Testis (tissue), 3 donors: ENCODE results near the gene COL11A2. TPM values are rescaled to one million over a fixed set of nuclear protein-coding genes. Genes with fewer than 3 reads are reported as not detected.

Experiments
- DNase-seq: peaks from one replicate; pipeline ENCODE4 v3.0.0-alpha.2; 2019
- H3K27ac ChIP-seq, 2 donors: fragments of 200-600 bp; sonication (generic); one replicate each; pipeline ENCODE4 v1.5.1; 2019
- H3K27me3 ChIP-seq: fragments of 200-600 bp; sonication (generic); one replicate; pipeline ENCODE4 v1.5.1; 2019
- H3K36me3 ChIP-seq: fragments of 200-600 bp; sonication (generic); one replicate; pipeline ENCODE4 v1.5.1; 2017; ENCODE audit warnings: low read depth; ENCODE audit errors: missing control alignments
- H3K4me1 ChIP-seq: fragments of 200-600 bp; sonication (generic); one replicate; pipeline ENCODE4 v1.5.1; 2019
- H3K4me3 ChIP-seq, 2 donors: fragments of 200-600 bp; sonication (generic); one replicate each; pipeline ENCODE4 v1.5.1; 2017 to 2019
- H3K9me3 ChIP-seq: fragments of 200-600 bp; sonication (generic); one replicate; pipeline ENCODE4 v1.5.1; 2017
- CTCF ChIP-seq, 3 experiments: fragments of 450-650 bp in 2 of 3; fragments of 200-600 bp in 1 of 3; sonication (generic) in 1 of 3; IDR thresholded peaks; one replicate each; pipeline ENCODE4 v1.5.1; 2016 to 2019; ENCODE audit warnings: antibody characterized with exemption in 3 of 3, mild to moderate bottlenecking in 2 of 3, moderate library complexity in 1 of 3
- POLR2A ChIP-seq: fragments of 450-650 bp; IDR thresholded peaks from one replicate; pipeline ENCODE4 v1.6.1; 2017; ENCODE audit warnings: antibody characterized with exemption, mild to moderate bottlenecking, moderate library complexity
- WGBS, 2 donors: methylation state at CpG; one replicate each; pipeline ENCODE4 v1.1.5; 2018; 5-methylcytosine and 5-hydroxymethylcytosine counted together
- intact Hi-C: fragments of 100-400 bp; cut with DNase I; formaldehyde crosslinking; loops from one replicate; pipeline ENCODE4 v1.15.1; 2023; ENCODE audit warnings: low total_unique reads
- polyA plus RNA-seq: library from polyadenylated mRNA; stranded (reverse); fragments of 350-450 nt; fragmentation: Illumina TruSeq; extraction: RNeasy Lipid Tissue Mini Kit (QIAGEN cat#74804); gene quantifications from one replicate; pipeline ENCODE4 v1.2.3, GENCODE V29; 2014; ENCODE audit warnings: low read depth, low replicate concordance; ENCODE audit not compliant: insufficient read depth
- total RNA-seq, 2 donors: library from RNA; depleted of rRNA; stranded (reverse); fragments of >200 nt; gene quantifications; one replicate each; pipeline ENCODE4 v1.2.3, GENCODE V29; 2016

The COL11A2 gene
- total and polyA plus RNA-seq, 3 donors from 2014 or later = 8.2 to 8.8 (median 8.6) TPM

GRCh38 chr6:33161354-33162331 is 30.6 kb downstream of the COL11A2 start:
- intact Hi-C loops = loop anchor here (2.0 kb wide), 1 partner anchor 85 kb away; no protein-coding TSS in a partner anchor
- Histone ChIP-seq H3K27me3 (no peaks in the 10 kb centered on the region), H3K27ac (no peak overlapping the region), H3K4me3 (peak overlapping the region; percentile 46 to 50), H3K9me3 (no peaks in the 10 kb centered on the region), H3K36me3 (no peaks in the 10 kb centered on the region), H3K4me1 (peaks cover 10% of the 10 kb centered on the region)
- TF ChIP-seq CTCF (IDR thresholded peaks at IDR 0.05) (peak; percentile 87 to 90 (median 89)), POLR2A (no peak)
- 6 to 21% methylated on average over 11 to 58 of the region's 58 CpGs for WGBS, 2 donors
- peak; percentile 80 for DNase-seq

DNA sequence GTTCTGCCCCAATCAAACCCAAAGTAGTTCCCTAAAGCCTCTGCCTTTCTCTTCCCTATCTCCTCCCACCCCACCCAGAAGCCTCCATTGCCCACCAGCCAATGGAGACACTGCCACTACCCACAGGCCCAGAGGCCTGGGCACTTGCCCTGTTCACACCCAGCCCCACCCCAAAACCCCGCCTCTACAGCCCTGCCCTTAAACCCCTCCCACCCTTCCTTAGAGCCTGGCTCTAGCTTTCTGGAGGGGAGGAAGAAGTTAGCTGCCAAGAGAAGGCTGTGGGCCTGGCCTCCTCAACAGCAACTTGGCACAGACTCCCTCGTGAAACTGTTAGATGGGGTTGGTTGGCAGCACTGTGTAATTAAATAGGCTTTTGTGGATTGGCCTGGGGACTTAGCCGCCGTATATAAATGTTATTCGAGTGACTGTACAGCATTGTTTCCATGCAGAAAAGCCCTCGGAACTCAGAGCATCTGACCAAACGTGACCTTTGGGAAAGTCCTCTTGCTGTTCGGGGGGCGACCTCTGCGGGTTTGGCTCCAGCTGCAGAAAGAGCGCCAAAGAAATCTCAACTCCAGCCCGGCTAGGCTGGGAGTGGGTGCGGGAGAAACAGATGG is 31.4 kb downstream of the COL11A2 start:
- H3K27me3 ChIP-seq = no peaks in the 10 kb centered on the region
- TF ChIP-seq POLR2A = no peak
- TF ChIP-seq CTCF (IDR thresholded peaks at IDR 0.05) = no peak
- no peaks in the 10 kb centered on the region for H3K36me3 ChIP-seq
- intact Hi-C loops = no loop called here
- peak overlapping the region in 1 of 2 donors; percentile 46 for H3K4me3 ChIP-seq
- 28 to 37% methylated on average over 12 to 13 of the region's 13 CpGs for WGBS, 2 donors
- peak; percentile 55 for DNase-seq
- peaks cover 10% of the 10 kb centered on the region for H3K4me1 ChIP-seq
- H3K9me3 ChIP-seq = no peaks in the 10 kb centered on the region
- H3K27ac ChIP-seq = no peak overlapping the region

- Histone ChIP-seq H3K4me3 (no peak overlapping the region), H3K27ac (no peak overlapping the region), H3K36me3 (no peaks in the 10 kb centered on the region), H3K9me3 (no peaks in the 10 kb centered on the region), H3K4me1 (peaks cover 10% of the 10 kb centered on the region), H3K27me3 (no peaks in the 10 kb centered on the region)
- TF ChIP-seq POLR2A = no peak
- DNase-seq = no peak
- WGBS, 2 donors = 82 to 87% methylated on average over 11 of the region's 11 CpGs
- intact Hi-C loops = no loop called here
Measured at GRCh38 chr6:33160096-33160495, 32.2 kb downstream of the COL11A2 start.

GRCh38 chr6:33156964-33157363 is 35.3 kb downstream of the COL11A2 start:
- H3K36me3 ChIP-seq = no peaks in the 10 kb centered on the region
- no peak for DNase-seq
- H3K4me3 ChIP-seq = no peak overlapping the region
- intact Hi-C loops = no loop called here
- H3K27ac ChIP-seq = no peak overlapping the region
- TF ChIP-seq POLR2A = no peak
- no peak for TF ChIP-seq CTCF (IDR thresholded peaks at IDR 0.05)
- no peaks in the 10 kb centered on the region for H3K9me3 ChIP-seq
- WGBS, 2 donors = 78 to 90% methylated on average over 2 of the region's 2 CpGs
- H3K27me3 ChIP-seq = no peaks in the 10 kb centered on the region
- H3K4me1 ChIP-seq = peaks cover 10% of the 10 kb centered on the region

DNA sequence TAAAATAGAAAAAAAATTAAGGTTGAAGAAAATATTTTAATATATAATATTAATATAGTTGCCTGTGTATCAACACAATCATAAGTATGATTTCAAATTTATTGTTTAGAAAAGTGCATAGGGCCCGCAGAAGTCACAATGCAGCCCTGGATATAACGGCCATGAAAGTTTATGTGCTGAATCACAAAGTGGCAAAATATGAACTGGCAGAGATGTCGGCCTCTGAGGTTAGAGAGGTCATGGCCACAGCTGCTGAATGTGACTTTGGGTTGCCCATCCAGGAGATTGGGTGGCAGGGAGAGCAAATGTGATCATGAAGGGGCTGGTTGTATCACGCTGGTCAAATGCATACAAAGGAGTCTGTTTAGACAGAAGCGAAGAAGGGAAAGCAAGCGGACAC is 35.7 kb downstream of the COL11A2 start:
- no peaks in the 10 kb centered on the region for H3K36me3 ChIP-seq
- H3K4me3 ChIP-seq = no peak overlapping the region
- WGBS, 2 donors = 80 to 84% methylated on average over 6 of the region's 6 CpGs
- intact Hi-C loops = no loop called here
- no peaks in the 10 kb centered on the region for H3K9me3 ChIP-seq
- H3K27ac ChIP-seq = no peak overlapping the region
- H3K4me1 ChIP-seq = peaks cover 10% of the 10 kb centered on the region
- no peaks in the 10 kb centered on the region for H3K27me3 ChIP-seq
- no peak for DNase-seq
- no peak for TF ChIP-seq CTCF (IDR thresholded peaks at IDR 0.05)
- TF ChIP-seq POLR2A = no peak
